Stimulated activated CD4-positive, alpha-beta T cell treated with anti-CD3 and anti-CD28 coated beads, Interleukin-1b, Interleukin-23, amount 100 ng/mL, for 4 hours (primary cell): Measurements from ENCODE around the gene PTPRG.

Experiments
- DNase-seq, 2 donors: peaks; one replicate each; pipeline ENCODE4 v3.0.0-alpha.2; 2020; ENCODE audit warnings: low read depth in 2 of 2

The PTPRG gene

DNA sequence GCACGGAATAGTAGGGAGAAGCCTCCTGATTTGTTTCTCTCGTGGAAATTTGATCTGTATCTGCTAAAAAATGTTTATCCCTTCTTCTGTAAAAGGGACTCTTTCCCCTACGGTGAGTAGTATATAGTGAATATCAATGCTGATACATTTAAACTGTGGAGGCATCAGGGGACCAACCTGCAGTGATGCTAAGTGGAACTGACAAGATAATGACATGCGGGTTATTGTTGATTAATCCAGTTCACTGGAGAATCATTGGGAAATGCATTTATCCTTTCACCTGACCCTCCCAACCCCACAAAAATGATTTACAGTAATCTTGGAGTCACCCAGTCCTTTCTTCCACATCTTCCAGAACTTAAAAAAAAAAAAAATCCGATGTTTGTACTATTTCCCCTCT, 264.8 kb downstream of the PTPRG start:
- DNase-seq, result no peak

GRCh38 chr3:61828184-61828874, 267.0 kb downstream of the PTPRG start:
- no peak for DNase-seq

- DNase-seq, result no peak
Measured at GRCh38 chr3:61828880-61829721, 267.7 kb downstream of the PTPRG start.

DNA sequence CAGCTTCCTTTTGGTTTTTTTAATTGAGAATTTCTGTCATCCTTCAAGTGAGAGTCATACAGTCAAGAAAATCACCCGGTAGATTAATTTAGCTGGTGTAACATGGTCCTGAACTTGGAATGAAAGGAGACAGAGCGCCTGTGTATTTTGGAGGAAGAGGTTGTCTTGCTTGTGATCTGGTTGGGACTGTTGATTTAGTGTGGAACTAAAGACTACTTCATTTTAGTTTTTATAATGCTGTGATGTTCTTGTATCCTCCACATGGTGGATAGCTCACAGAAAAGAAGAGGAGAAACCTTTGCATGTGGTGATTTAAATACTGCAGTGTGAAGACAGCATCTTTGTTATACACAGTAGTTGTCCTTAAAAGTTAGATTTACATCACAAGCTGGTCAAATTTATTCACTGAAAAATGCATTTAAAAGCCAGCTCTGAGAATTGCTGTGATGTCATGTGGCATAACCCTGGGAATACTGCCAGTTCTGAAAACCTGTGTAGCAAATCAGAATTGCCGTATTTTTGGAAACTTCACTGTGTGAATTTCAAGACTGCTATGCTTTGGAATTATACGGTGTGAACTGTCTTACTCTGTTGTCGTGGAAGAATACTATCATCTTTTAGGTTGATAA, 268.5 kb downstream of the PTPRG start:
- DNase-seq, result no peak

- DNase-seq, result no peak
Measured at GRCh38 chr3:61831973-61832372, 270.6 kb downstream of the PTPRG start.

- no peak for DNase-seq
Measured at GRCh38 chr3:61832375-61833229, 271.2 kb downstream of the PTPRG start.

DNA sequence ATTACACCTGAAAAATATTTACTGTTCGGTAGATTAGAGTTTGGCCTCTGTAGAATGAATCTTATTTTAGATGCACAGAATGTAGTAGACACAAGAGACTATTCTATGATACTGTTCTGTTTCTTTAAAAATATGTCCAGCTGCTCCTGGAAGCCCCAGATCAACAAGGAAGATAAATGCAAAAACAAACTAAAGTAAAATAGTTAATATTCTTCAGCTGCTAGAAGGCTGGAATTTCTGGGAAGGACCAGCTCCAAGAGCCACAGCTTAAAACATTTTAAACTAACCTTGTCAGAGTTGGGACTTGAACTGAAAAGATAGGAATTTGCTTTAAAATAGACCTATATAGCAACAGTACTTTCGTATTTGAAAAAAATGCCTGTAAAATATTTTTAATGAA, 277.9 kb downstream of the PTPRG start:
- DNase-seq, result no peak

GRCh38 chr3:61841111-61841845, 279.9 kb downstream of the PTPRG start:
- DNase-seq, result no peak

DNA sequence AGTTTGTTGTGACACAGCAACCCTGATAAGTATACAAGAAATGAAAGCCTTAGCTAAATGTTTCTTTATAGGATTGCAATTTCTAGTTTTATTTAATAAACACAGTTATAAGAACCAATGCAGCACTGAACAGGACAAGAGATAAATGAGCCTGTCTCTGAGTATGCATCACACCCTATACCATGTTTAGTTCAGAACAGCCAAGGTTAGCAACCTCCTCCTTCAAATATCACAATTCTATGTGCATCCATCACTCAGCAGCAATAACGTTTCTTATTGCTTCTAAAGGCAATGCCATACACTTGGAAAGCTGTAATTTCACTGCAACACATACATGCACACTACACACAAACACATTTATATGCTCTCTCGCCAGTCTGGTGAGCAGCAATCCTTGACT, 280.6 kb downstream of the PTPRG start:
- DNase-seq, result no peak

GRCh38 chr3:61844346-61844745, 283.0 kb downstream of the PTPRG start:
- DNase-seq, result no peak

GRCh38 chr3:61846488-61846887, 285.1 kb downstream of the PTPRG start:
- DNase-seq, result no peak

DNA sequence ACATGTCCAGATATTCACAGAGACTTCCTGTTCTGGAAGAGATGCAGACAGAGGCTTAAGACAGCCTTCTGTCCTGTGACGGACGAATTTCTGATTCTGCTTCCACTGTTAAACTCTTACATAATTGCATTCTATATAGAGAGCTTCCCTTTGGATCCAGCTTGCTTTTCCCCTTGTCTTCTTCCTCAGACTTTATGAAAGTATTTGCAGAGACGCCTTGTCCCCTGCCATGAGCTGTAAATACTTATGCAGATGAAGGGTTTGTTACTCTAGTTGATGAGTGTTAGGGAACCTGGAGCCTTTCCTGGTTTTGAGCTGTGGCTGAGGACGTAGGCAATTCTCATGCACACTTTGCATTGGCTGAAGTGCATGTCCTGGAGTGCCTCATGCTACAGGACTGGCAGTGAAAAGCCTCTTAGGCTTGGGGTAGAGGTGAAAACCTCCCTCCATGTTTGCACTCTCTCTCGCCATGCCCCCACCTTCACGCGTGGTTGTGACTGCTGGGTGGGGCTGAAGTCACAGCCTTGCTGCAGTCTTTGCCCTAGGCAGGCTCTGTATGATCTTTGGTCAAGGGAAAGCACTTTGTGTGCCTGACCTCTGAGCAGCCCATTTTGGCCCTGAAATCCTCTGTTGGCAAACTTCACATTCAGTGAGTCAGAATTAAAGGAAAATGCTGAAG, 286.6 kb downstream of the PTPRG start:
- no peak for DNase-seq

GRCh38 chr3:61848885-61849284, 287.5 kb downstream of the PTPRG start:
- no peak for DNase-seq

GRCh38 chr3:61853912-61854311, 292.5 kb downstream of the PTPRG start:
- no peak for DNase-seq

DNA sequence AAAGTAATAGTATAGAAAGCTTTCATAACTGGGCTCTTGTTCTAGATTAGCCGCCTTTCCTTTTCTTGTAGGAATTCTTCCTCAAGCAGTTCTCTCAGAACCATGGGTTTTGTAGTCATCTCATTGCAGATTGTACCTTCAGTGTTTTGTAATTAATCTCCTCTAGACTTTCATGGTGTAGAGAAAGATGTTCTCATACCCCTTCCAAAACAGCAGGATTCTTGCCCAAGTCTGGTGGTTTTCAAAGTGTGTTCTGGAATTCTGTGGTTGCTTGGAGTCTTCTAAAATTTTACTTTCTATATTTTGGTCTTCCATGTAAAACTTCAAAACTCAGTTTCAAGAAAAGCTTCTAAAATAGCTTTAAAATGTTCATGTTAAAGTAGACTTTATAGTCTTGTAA, 293.8 kb downstream of the PTPRG start:
- no peak for DNase-seq

DNA sequence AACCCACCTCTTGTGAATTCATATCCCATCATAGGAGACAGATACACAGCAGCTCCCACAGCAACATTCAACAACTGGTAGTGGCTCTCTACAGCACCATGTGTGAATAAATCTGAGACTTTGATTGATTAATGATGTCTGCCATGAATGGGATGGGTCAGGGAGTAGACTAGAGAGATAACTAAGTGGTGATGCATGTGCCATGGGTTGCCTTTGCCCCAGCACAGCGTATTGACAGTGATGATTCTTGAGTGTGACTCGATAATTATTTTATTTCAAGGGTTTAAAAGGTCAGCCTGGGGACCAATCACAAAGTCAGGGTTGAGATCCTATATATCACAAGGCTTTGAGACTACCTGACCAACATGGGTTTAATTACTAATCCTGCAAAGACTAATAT, 295.9 kb downstream of the PTPRG start:
- DNase-seq, result no peak

DNA sequence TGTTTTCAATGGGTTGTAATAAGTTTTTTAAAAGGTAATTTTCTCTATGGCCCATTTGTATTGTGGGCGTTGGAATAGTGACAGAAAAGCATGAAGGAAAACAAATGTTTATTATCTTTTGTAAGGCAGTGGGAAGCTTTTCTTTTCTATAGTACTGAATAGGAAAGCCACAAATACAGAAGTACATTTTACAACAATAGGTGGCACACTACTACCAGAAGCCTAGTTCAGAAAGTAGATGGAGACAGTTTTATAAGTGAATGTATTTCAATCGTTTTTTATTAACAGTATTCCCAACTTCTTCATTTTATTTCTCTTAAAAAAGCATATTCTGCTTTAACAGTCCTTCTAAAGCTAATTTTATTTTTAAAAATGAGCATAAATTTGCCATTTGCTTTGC, 296.7 kb downstream of the PTPRG start:
- DNase-seq, result no peak

GRCh38 chr3:61861410-61861809, 300.0 kb downstream of the PTPRG start:
- no peak for DNase-seq

GRCh38 chr3:61862614-61863289, 301.4 kb downstream of the PTPRG start:
- DNase-seq, result no peak

- DNase-seq, result no peak
Measured at GRCh38 chr3:61863579-61863978, 302.2 kb downstream of the PTPRG start.
